Measurements from ENCODE around the gene MTTP. TPM values are rescaled to one million over a fixed set of nuclear protein-coding genes. Genes with fewer than 3 reads are reported as not detected.

MTTP gene
- total RNA-seq, 2 donors from 2014 or later: 0.11 to 0.42 TPM

GRCh38 chr4:99658666-99659065, 84.0 kb downstream of the MTTP start:
- Histone ChIP-seq H3K4me3 (ENCODE audit: low read length) (no peak overlapping the region), H3K27ac (ENCODE audit: low read depth, low read length) (no peak overlapping the region), H3K27me3 (ENCODE audit: control insufficient read depth, insufficient read depth, low read length, poor library complexity, severe bottlenecking) (no peaks in the 10 kb centered on the region), H3K9me3 (ENCODE audit: control insufficient read depth, low read length) (no peaks in the 10 kb centered on the region), H3K9ac (ENCODE audit: extremely low read depth, low read length, poor library complexity, severe bottlenecking) (no peak overlapping the region), H3K36me3 (ENCODE audit: control insufficient read depth, insufficient read depth, low read length) (no peaks in the 10 kb centered on the region), H3K4me1 (ENCODE audit: control insufficient read depth, insufficient read depth, low read length) (no peaks in the 10 kb centered on the region)
- 87 to 92% methylated on average over 4 of the region's 4 CpGs for WGBS, 2 experiments (ENCODE audit: insufficient coverage in 1 of 2, insufficient read length in 1 of 2)
- Mint-ChIP-seq H3K4me3 (no peak overlapping the region), H3K36me3 (ENCODE audit: low read depth) (no peaks in the 10 kb centered on the region), H3K9me3 (no peaks in the 10 kb centered on the region), H3K27me3 (ENCODE audit: insufficient read depth) (no peaks in the 10 kb centered on the region), H3K4me1 (no peaks in the 10 kb centered on the region), H3K27ac (no peak overlapping the region)
- DNase-seq: no peak
- TF ChIP-seq, protein P1, sequence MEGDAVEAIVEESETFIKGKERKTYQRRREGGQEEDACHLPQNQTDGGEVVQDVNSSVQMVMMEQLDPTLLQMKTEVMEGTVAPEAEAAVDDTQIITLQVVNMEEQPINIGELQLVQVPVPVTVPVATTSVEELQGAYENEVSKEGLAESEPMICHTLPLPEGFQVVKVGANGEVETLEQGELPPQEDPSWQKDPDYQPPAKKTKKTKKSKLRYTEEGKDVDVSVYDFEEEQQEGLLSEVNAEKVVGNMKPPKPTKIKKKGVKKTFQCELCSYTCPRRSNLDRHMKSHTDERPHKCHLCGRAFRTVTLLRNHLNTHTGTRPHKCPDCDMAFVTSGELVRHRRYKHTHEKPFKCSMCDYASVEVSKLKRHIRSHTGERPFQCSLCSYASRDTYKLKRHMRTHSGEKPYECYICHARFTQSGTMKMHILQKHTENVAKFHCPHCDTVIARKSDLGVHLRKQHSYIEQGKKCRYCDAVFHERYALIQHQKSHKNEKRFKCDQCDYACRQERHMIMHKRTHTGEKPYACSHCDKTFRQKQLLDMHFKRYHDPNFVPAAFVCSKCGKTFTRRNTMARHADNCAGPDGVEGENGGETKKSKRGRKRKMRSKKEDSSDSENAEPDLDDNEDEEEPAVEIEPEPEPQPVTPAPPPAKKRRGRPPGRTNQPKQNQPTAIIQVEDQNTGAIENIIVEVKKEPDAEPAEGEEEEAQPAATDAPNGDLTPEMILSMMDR (conservative IDR thresholded peaks at IDR 0.05): no peak

- WGBS, 2 experiments (ENCODE audit: insufficient coverage in 1 of 2, insufficient read length in 1 of 2): 88 to 100% methylated on average over 2 to 5 of the region's 5 CpGs
- no peaks in the 10 kb centered on the region for H3K9me3 Mint-ChIP-seq
These were observed 87.3 kb downstream of the MTTP start for GRCh38 chr4:99661907-99662306.

DNA sequence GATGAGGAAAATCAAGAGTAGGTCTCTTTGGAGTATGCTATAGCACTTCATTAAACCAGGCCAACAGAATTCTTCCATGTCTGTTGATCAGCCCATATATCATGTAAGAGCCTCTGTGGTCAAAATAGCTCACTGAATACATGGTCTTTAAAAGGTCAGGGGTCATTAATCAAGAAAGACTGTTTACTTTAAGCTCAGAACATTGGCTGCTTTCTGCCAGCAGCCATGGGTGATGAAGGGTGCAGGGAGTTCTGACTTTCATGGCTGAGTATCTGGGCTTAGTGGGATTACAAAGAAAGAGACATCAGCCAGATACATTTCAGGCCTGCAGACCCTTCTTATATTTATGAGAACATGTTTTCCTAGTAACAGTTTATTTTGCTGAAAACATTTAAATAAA, 90.1 kb downstream of the MTTP start:
- Histone ChIP-seq H3K36me3 (ENCODE audit: control insufficient read depth, insufficient read depth, low read length) (no peaks in the 10 kb centered on the region), H3K27me3 (ENCODE audit: control insufficient read depth, insufficient read depth, low read length, poor library complexity, severe bottlenecking) (no peaks in the 10 kb centered on the region), H3K4me3 (ENCODE audit: low read length) (no peak overlapping the region), H3K9ac (ENCODE audit: extremely low read depth, low read length, poor library complexity, severe bottlenecking) (no peak overlapping the region), H3K27ac (ENCODE audit: low read depth, low read length) (no peak overlapping the region), H3K4me1 (ENCODE audit: control insufficient read depth, insufficient read depth, low read length) (no peaks in the 10 kb centered on the region), H3K9me3 (ENCODE audit: control insufficient read depth, low read length) (no peaks in the 10 kb centered on the region)
- TF ChIP-seq, protein P1 (conservative IDR thresholded peaks at IDR 0.05): no peak
- DNase-seq: no peak
- Mint-ChIP-seq H3K27ac (no peak overlapping the region), H3K4me3 (no peak overlapping the region), H3K27me3 (ENCODE audit: insufficient read depth) (no peaks in the 10 kb centered on the region), H3K4me1 (no peaks in the 10 kb centered on the region), H3K9me3 (no peaks in the 10 kb centered on the region), H3K36me3 (ENCODE audit: low read depth) (no peaks in the 10 kb centered on the region)

More at GRCh38 chr4:99661907-99662306, 87.3 kb downstream of the MTTP start:
- no peak overlapping the region for H3K27ac Mint-ChIP-seq
- no peaks in the 10 kb centered on the region for H3K27me3 Mint-ChIP-seq (ENCODE audit: insufficient read depth)
- DNase-seq: no peak
- Histone ChIP-seq H3K4me1 (ENCODE audit: control insufficient read depth, insufficient read depth, low read length) (no peaks in the 10 kb centered on the region), H3K27me3 (ENCODE audit: control insufficient read depth, insufficient read depth, low read length, poor library complexity, severe bottlenecking) (no peaks in the 10 kb centered on the region), H3K9ac (ENCODE audit: extremely low read depth, low read length, poor library complexity, severe bottlenecking) (no peak overlapping the region), H3K4me3 (ENCODE audit: low read length) (no peak overlapping the region), H3K36me3 (ENCODE audit: control insufficient read depth, insufficient read depth, low read length) (no peaks in the 10 kb centered on the region), H3K9me3 (ENCODE audit: control insufficient read depth, low read length) (no peaks in the 10 kb centered on the region), H3K27ac (ENCODE audit: low read depth, low read length) (no peak overlapping the region)
- H3K4me3 Mint-ChIP-seq: no peak overlapping the region
- no peaks in the 10 kb centered on the region for H3K36me3 Mint-ChIP-seq (ENCODE audit: low read depth)
- H3K4me1 Mint-ChIP-seq: no peaks in the 10 kb centered on the region
- TF ChIP-seq, protein P1 (conservative IDR thresholded peaks at IDR 0.05): no peak

Measured in endodermal cell (in vitro differentiated cells).